ENCODE results near the gene NINJ1. TPM values are rescaled to one million over a fixed set of nuclear protein-coding genes. Genes with fewer than 3 reads are reported as not detected.

NINJ1 gene, protein sequence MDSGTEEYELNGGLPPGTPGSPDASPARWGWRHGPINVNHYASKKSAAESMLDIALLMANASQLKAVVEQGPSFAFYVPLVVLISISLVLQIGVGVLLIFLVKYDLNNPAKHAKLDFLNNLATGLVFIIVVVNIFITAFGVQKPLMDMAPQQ
- 10 to 100 TPM; 12.6 to 61.3 (median 31.4) TPM for total RNA-seq

DNA sequence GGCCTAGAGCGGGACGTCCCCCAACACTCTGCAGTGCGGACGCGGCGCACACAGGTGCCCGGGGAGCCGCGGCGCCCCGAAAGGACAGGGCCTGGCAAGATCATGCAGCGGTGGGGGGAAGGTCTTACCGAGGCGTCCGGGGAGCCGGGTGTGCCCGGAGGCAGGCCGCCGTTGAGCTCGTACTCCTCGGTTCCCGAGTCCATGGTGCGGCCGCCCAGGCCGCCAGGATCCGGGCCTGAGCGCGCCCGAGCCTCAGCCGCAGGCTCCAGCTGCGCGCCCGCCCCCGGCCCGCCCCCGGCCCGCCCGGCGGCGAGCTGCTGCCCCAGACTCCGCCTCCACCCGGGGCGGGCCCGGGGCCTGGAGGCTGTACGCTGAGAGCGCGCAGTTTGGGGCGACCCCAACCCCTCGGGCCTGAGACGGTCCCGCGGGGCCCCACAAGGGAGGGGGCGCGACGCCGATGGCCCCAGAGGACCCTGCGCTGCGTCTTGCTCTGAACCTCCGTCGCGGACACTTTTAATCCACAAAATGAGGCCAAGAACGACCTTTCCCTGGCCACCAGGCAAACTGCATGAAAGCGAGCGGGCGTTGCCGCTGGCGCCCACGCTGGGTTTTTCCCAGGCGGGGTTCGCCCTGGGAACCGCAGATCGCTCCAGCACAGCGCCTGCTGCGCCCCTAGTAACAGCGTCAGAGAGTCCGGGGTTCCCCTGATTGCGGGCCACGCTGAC is at the start of gene NINJ1:
Gene NINJ1 (minus strand): TSS at position 237 of the 725 bp plus-strand sequence. CDS start 34 bp downstream, at position 203.
- 0% methylated on average over 10 of the region's 78 CpGs; no CpG with 5 or more reads in 1 of the 2 donors for WGBS, 2 donors
- DNase-seq = no peak
- intact Hi-C loops (cut with DNase I) = no loop called here
- H3K9me3 ChIP-seq = no peaks in the 10 kb centered on the region
- TF ChIP-seq, protein P1, sequence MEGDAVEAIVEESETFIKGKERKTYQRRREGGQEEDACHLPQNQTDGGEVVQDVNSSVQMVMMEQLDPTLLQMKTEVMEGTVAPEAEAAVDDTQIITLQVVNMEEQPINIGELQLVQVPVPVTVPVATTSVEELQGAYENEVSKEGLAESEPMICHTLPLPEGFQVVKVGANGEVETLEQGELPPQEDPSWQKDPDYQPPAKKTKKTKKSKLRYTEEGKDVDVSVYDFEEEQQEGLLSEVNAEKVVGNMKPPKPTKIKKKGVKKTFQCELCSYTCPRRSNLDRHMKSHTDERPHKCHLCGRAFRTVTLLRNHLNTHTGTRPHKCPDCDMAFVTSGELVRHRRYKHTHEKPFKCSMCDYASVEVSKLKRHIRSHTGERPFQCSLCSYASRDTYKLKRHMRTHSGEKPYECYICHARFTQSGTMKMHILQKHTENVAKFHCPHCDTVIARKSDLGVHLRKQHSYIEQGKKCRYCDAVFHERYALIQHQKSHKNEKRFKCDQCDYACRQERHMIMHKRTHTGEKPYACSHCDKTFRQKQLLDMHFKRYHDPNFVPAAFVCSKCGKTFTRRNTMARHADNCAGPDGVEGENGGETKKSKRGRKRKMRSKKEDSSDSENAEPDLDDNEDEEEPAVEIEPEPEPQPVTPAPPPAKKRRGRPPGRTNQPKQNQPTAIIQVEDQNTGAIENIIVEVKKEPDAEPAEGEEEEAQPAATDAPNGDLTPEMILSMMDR (IDR thresholded peaks at IDR 0.05) = peak in 2 of 6 experiments; percentile 3 to 24
- peak in 2 of 4 donors; percentile 82 to 90 for TF ChIP-seq POLR2A (IDR thresholded peaks at IDR 0.05)
- H3K4me1 ChIP-seq = peaks cover 49 to 87% (median 70%) of the 10 kb centered on the region in 3 donors
- H3K27me3 ChIP-seq = no peaks in the 10 kb centered on the region
- H3K4me3 ChIP-seq = peak within 1 kb of the TSS; percentile 69 to 88 (median 80)
- H3K36me3 ChIP-seq = no peaks in the 10 kb centered on the region
- H3K27ac ChIP-seq = peak within 1 kb of the TSS; percentile 89 to 97 (median 94)

DNA sequence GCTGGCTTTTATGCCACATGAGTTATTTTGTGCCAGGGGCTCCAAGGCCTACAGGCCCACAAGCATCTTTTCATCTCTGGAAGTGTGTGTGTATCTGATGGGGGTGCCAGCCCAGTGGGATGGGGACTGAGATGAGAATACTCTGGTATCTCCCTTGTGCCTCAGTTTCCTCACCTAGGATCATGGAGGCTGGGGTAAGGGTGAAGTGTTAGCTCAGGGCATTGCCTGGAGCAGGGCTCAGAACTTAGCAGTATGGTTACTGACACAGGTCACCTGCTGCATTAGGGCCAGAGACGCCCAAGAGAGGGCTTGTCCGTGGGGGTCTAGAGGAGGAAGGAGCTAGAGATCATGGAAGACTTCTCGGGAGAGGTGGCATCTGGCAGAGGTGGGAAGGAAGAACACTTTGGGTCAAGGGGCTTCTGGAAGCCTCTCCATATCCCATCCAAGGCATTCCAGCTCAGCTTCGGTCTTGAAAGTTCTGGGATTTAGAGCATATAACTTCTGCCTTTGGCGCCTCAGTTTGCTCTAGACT is 49.1 kb upstream of the NINJ1 start:
- Histone ChIP-seq H3K4me1 (peaks cover 9 to 41% (median 19%) of the 10 kb centered on the region in 3 donors), H3K27me3 (peaks cover 0 to 77% (median 3%) of the 10 kb centered on the region in 4 donors), H3K27ac (no peak overlapping the region), H3K9me3 (no peaks in the 10 kb centered on the region), H3K4me3 (peak overlapping the region in 3 of 4 donors; percentile 42 to 78 (median 59)), H3K36me3 (no peaks in the 10 kb centered on the region)
- DNase-seq = no peak
- no peak for TF ChIP-seq POLR2A (IDR thresholded peaks at IDR 0.05)
- TF ChIP-seq, protein P1 (IDR thresholded peaks at IDR 0.05) = no peak
- intact Hi-C loops (cut with DNase I) = no loop called here
- 70 to 73% methylated on average over 4 to 5 of the region's 5 CpGs for WGBS, 2 donors

DNA sequence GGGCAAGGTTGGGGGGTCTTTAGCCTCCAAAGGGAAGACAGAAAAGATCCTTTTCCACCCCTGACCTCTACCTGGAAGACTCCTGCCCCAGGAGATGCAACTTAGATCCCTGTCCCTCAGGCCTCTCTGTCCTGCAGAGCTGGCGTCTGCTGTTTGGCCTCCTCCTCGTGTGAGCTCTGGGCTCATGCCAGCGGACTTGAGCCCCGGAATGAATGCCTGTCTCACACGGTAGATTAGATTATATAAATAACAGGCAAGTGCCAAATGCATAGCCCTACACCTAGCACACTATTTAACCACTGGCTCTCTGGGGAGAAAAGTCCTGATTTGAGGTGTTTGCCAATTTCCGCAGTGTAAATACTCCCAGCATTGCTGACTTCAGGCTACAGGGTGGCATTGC is 48.5 kb upstream of the NINJ1 start:
- no peaks in the 10 kb centered on the region for H3K9me3 ChIP-seq
- TF ChIP-seq, protein P1 (IDR thresholded peaks at IDR 0.05) = no peak
- no peak for TF ChIP-seq POLR2A (IDR thresholded peaks at IDR 0.05)
- no peak overlapping the region for H3K4me3 ChIP-seq
- H3K27me3 ChIP-seq = peaks cover 0 to 76% (median 3%) of the 10 kb centered on the region in 4 donors
- H3K4me1 ChIP-seq = peaks cover 9 to 41% (median 19%) of the 10 kb centered on the region in 3 donors
- no peaks in the 10 kb centered on the region for H3K36me3 ChIP-seq
- intact Hi-C loops (cut with DNase I) = no loop called here
- DNase-seq = no peak
- WGBS, 2 donors = 69 to 81% methylated on average over 3 to 6 of the region's 6 CpGs
- H3K27ac ChIP-seq = no peak overlapping the region

DNA sequence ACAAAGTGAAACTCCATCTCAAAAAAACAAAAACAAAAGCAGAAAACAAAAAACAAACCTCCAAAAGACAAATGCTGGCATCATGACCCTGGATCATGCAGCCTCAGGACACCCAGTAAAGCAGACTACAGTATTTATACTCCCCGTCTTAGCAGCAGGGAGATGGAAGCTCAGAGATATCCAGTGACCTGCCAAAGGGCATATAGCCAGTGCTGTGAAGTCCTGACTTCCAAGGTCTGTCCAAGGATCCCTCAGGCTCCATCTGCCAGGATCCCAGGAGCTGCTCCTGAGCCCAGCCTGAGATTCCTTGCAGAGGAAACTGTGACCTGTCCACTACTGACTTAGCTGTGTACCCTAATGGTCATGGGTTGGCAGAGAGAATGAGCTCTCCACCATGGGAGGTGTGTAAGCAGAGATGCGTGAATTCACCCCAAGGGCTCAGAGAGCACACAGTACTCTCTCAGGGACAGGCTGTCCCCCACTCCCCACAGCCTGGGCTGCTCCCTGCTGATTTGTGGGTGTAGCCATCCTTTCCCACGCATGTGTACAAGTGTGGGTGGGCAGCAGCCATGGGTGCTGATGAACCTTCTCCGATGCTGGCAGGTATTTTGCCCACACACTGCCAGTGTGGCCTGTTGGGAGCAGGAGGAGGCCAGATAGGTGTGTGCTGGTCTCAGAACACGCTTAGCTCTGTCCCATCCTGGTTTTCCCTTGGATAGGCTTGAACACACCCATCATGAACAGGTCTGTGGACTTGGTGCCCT is 47.8 kb upstream of the NINJ1 start:
- intact Hi-C loops (cut with DNase I) = no loop called here
- H3K27ac ChIP-seq = no peak overlapping the region
- no peak for TF ChIP-seq POLR2A (IDR thresholded peaks at IDR 0.05)
- TF ChIP-seq, protein P1 (IDR thresholded peaks at IDR 0.05) = no peak
- no peaks in the 10 kb centered on the region for H3K36me3 ChIP-seq
- no peak for DNase-seq
- H3K27me3 ChIP-seq = peaks cover 0 to 69% (median 3%) of the 10 kb centered on the region in 4 donors
- no peaks in the 10 kb centered on the region for H3K9me3 ChIP-seq
- WGBS, 2 donors = 83 to 89% methylated on average over 2 to 5 of the region's 5 CpGs
- H3K4me1 ChIP-seq = peaks cover 9 to 35% (median 19%) of the 10 kb centered on the region in 3 donors
- H3K4me3 ChIP-seq = no peak overlapping the region
